ENCODE measurements around the gene NCAPD3.
"Not testable (repeated sequence)": the region's sequence is repeated elsewhere in the genome, so short reads cannot be mapped to it uniquely, and the experiment has no call there.

NCAPD3 gene

GRCh38 chr11:134126217-134126822 lies 97.4 kb downstream of the NCAPD3 start:
- DNase-seq = peak; percentile 94 to 97

- peak; percentile 87 for DNase-seq
Measured at GRCh38 chr11:134125507-134125906, 98.3 kb downstream of the NCAPD3 start.

DNA sequence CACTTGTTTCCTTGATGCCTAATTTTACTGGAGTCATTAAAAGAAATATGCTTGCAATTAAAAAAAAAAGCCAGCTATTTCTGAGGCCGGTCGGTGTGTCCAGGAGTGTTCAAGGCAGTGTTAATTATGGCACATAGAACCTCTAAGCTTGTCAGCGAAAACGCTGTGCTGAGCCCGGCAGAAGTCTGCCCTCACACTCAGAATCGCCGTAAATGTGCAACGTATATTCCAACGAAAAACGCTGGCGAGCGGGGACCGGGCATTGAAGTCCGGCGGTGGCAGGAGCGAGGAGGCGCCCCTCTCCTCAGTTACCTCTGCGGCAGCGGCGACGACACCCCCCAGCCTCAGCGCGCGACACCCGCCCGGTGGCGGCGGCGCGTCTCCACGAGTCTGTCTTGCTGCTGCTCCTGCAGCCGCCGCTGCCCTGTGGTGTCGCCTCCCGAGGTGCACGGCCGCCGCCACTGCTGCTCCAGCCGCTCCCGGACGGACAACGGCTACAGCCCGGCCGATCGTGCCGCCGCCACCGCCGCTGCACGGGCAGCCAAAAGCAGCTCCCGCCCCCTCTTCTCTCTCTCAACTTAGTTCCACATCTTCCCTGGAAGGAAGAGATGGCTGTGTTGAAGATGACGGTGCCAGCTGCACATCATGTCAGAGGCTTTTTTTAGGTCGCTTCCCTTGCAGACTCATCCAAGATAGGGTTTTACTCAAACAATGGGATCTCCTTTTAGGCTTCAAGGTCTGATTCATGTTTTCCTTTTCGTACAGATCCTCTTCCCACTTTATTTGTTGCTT lies 98.9 kb downstream of the NCAPD3 start:
- DNase-seq = peak; percentile 74 to 89

- peak in 1 of 2 experiments; percentile 52 for DNase-seq
Measured at GRCh38 chr11:134120921-134121526, 102.7 kb downstream of the NCAPD3 start.

DNA sequence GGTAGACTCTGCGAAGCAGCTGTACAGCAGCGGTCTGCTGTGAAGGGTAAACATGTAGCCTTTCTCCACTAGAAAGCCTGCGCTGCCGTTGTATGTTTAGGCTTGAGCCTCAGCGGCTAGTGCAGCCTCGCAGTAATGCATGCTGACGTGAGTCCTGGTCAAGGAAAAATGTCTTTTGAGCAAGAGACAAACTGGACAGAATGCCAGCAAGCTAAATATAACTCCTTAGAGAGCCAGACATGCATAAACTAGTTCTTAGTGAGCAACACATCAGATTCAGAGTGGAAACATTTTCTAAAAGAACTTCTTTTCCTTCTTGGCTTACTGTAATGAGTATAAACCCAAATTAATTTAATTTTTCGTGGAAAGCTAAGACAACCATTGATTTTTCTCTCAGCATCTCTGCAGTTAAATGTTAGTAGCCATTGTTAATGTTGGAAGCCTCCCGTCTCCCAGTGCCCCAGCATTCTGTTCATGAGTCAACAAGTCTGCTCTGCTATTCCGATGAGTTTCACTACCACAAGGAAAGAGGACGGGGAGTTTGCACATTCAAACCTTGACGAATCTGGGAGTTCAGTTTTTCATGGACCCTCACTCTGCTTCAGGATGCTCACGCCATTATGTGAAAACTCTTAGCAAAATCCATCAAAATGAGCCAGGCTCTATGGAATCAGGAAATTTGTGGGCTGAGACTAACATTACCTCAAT lies 103.5 kb downstream of the NCAPD3 start:
- peak; percentile 51 to 80 for DNase-seq

DNA sequence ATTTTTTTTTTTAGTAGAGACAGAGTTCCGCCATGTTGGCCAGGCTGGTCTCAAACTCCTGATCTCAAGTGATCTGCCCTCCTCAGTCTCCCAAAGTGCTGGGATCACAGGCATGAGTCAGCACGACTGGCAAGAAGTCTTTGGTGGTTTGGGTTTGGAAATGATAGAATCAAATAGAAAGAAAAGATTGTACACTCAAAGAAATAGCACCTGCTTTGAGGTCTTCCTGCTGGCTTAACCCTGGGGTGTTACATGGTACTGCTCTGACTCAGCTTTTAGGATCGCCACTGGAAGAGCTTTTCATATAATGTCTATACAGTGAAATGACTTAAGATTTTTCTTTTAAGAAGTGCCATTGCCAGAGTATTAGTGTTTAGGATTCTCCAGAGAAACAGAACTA lies 104.7 kb downstream of the NCAPD3 start:
- no peak for DNase-seq

DNA sequence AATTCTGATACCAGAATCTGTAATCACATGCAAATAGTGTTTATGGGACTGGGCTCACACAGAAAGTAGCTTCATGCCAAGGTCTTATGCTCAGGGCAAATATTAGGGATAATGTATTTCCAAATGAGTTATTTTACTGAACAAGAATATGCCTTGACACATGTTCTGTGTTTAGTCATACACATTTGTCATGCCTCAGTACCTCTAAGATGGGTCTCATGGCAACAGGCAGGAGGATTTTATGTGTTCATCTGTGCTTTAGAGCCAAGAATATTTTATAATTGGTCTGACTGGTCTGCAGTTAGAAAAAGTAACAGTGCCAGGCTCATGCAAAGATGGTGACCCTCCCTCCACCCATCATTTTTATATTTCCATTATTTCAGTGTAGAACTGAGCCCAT lies 105.8 kb downstream of the NCAPD3 start:
- peak; percentile 80 to 84 for DNase-seq

GRCh38 chr11:134116210-134116609 lies 107.6 kb downstream of the NCAPD3 start:
- no peak for DNase-seq

DNA sequence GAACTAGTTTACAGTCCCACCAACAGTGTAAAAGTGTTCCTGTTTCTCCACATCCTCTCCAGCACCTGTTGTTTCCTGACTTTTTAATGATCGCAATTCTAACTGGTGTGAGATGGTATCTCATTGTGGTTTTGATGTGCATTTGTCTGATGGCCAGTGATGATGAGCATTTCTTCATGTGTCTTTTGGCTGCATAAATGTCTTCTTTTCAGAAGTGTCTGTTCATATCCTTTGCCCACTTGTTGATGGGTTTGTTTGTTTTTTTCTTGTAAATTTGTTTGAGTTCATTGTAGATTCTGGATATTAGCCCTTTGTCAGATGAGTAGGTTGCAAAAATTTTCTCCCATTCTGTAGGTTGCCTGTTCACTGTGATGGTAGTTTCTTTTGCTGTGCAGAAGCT lies 110.0 kb downstream of the NCAPD3 start:
- DNase-seq = not testable (repeated sequence)

GRCh38 chr11:134110252-134110815 lies 113.4 kb downstream of the NCAPD3 start:
- no peak for DNase-seq
